HEK293 (cell line): ENCODE results near the gene PNN.

Experiments used
- AEBP2 ChIP-seq: fragments of 450-650 bp; formaldehyde crosslinking; IDR thresholded peaks from 2 replicates; pipeline ENCODE4 v1.5.1; 2016; ENCODE audit warnings: missing biosample characterization, missing genetic modification characterization, borderline replicate concordance
- ATF2 ChIP-seq: fragments of 450-650 bp; formaldehyde crosslinking; IDR thresholded peaks from 2 replicates; pipeline ENCODE4 v1.5.1; 2016; ENCODE audit warnings: missing biosample characterization, missing genetic modification characterization, low read depth
- KLF16 ChIP-seq: fragments of 450-650 bp; formaldehyde crosslinking; IDR thresholded peaks from 2 replicates; pipeline ENCODE4 v1.5.1; 2017; ENCODE audit warnings: missing biosample characterization, missing genetic modification characterization
- KLF17 ChIP-seq: fragments of 450-650 bp; formaldehyde crosslinking; IDR thresholded peaks from 2 replicates; pipeline ENCODE4 v1.5.1; 2016; ENCODE audit warnings: missing biosample characterization, missing genetic modification characterization
- PATZ1 ChIP-seq: fragments of 450-650 bp; formaldehyde crosslinking; IDR thresholded peaks from 2 replicates; pipeline ENCODE4 v1.5.1; 2016; ENCODE audit warnings: missing biosample characterization, missing genetic modification characterization
- REST ChIP-seq: fragments of 450-650 bp; formaldehyde crosslinking; IDR thresholded peaks from 2 replicates; pipeline ENCODE4 v1.5.1; 2016; ENCODE audit warnings: missing biosample characterization, missing genetic modification characterization
- SP2 ChIP-seq: fragments of 450-650 bp; formaldehyde crosslinking; IDR thresholded peaks from 2 replicates; pipeline ENCODE4 v1.5.1; 2016; ENCODE audit warnings: missing biosample characterization, missing genetic modification characterization
- ZBTB8A ChIP-seq: fragments of 450-650 bp; formaldehyde crosslinking; IDR thresholded peaks from 2 replicates; pipeline ENCODE4 v1.5.1; 2016; ENCODE audit warnings: missing biosample characterization, missing genetic modification characterization
- ZNF211 ChIP-seq: fragments of 450-650 bp; formaldehyde crosslinking; IDR thresholded peaks from 2 replicates; pipeline ENCODE4 v1.5.1; 2016; ENCODE audit warnings: low read depth, missing biosample characterization, missing genetic modification characterization
- ZNF302 ChIP-seq: fragments of 450-650 bp; formaldehyde crosslinking; IDR thresholded peaks from 2 replicates; pipeline ENCODE4 v1.5.1; 2016; ENCODE audit warnings: missing biosample characterization, missing genetic modification characterization, low read depth
- ZNF366 ChIP-seq: fragments of 450-650 bp; formaldehyde crosslinking; conservative IDR thresholded peaks from 2 replicates; pipeline ENCODE4 v1.5.1; 2016; ENCODE audit warnings: missing biosample characterization, missing genetic modification characterization
- ZNF510 ChIP-seq: fragments of 450-650 bp; formaldehyde crosslinking; IDR thresholded peaks from 2 replicates; pipeline ENCODE4 v1.5.1; 2018; ENCODE audit warnings: mild to moderate bottlenecking, missing genetic modification characterization, missing biosample characterization; ENCODE audit not compliant: insufficient replicate concordance
- TF ChIP-seq, protein P1 (sequence below): fragments of 450-650 bp; formaldehyde crosslinking; IDR thresholded peaks from 2 replicates; pipeline ENCODE4 v1.5.1; 2016; ENCODE audit warnings: missing biosample characterization, missing genetic modification characterization
- TF ChIP-seq, protein P2 (sequence below): fragments of 450-650 bp; formaldehyde crosslinking; IDR thresholded peaks from 2 replicates; pipeline ENCODE4 v1.5.1; 2017; ENCODE audit warnings: missing biosample characterization, mild to moderate bottlenecking, missing genetic modification characterization, moderate library complexity

GRCh38 chr14:39186941-39187525 lies 12.0 kb downstream of the PNN start:
- TF ChIP-seq ZNF211 (tag by site-specific recombination) (no peak), REST (tag by site-specific recombination) (no peak), ZNF302 (tag by site-specific recombination) (no peak), AEBP2 (tag by site-specific recombination) (no peak), ZBTB8A (tag by site-specific recombination) (no peak), KLF16 (tag by site-specific recombination) (no peak), ATF2 (tag by site-specific recombination) (no peak), SP2 (no peak), PATZ1 (no peak), ZNF366 (no peak), KLF17 (tag by site-specific recombination) (no peak), ZNF510 (tag by site-specific recombination) (no peak)
- TF ChIP-seq, protein P1, sequence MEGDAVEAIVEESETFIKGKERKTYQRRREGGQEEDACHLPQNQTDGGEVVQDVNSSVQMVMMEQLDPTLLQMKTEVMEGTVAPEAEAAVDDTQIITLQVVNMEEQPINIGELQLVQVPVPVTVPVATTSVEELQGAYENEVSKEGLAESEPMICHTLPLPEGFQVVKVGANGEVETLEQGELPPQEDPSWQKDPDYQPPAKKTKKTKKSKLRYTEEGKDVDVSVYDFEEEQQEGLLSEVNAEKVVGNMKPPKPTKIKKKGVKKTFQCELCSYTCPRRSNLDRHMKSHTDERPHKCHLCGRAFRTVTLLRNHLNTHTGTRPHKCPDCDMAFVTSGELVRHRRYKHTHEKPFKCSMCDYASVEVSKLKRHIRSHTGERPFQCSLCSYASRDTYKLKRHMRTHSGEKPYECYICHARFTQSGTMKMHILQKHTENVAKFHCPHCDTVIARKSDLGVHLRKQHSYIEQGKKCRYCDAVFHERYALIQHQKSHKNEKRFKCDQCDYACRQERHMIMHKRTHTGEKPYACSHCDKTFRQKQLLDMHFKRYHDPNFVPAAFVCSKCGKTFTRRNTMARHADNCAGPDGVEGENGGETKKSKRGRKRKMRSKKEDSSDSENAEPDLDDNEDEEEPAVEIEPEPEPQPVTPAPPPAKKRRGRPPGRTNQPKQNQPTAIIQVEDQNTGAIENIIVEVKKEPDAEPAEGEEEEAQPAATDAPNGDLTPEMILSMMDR (tag by site-specific recombination): no peak
- TF ChIP-seq, protein P2, sequence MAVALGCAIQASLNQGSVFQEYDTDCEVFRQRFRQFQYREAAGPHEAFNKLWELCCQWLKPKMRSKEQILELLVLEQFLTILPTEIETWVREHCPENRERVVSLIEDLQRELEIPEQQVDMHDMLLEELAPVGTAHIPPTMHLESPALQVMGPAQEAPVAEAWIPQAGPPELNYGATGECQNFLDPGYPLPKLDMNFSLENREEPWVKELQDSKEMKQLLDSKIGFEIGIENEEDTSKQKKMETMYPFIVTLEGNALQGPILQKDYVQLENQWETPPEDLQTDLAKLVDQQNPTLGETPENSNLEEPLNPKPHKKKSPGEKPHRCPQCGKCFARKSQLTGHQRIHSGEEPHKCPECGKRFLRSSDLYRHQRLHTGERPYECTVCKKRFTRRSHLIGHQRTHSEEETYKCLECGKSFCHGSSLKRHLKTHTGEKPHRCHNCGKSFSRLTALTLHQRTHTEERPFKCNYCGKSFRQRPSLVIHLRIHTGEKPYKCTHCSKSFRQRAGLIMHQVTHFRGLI (tag by site-specific recombination): no peak
